Astrocyte (in vitro differentiated cells and primary cell): Measurements from ENCODE around the gene MAPK9. TPM values are rescaled to one million over a fixed set of nuclear protein-coding genes. Genes with fewer than 3 reads are reported as not detected.

ENCODE experiments used
- DNase-seq: peaks from one replicate; pipeline ENCODE4 v3.0.0-alpha.2; 2010; ENCODE audit warnings: low read depth
- FAIRE-seq: peaks from 2 replicates; lab custom pipeline; 2011; peaks lifted over from hg19 to GRCh38; lab: Jason Lieb, UNC
- H2AFZ ChIP-seq: 2 replicates; pipeline ENCODE4 v1.6.0; 2012; ENCODE audit warnings: low read depth, low read length, inconsistent platforms
- H3K27ac ChIP-seq: 2 replicates; pipeline ENCODE4 v1.5.1; 2011; ENCODE audit warnings: low read depth, low read length, inconsistent platforms
- H3K27me3 ChIP-seq: 2 replicates; pipeline ENCODE4 v1.6.0; 2011; ENCODE audit warnings: low read length, inconsistent platforms; ENCODE audit not compliant: insufficient read depth
- H3K36me3 ChIP-seq: 2 replicates; pipeline ENCODE4 v1.5.1; 2011; ENCODE audit warnings: low read length, inconsistent platforms; ENCODE audit not compliant: insufficient read depth
- H3K4me1 ChIP-seq: 2 replicates; pipeline ENCODE4 v1.5.1; 2011; ENCODE audit warnings: low read length, inconsistent platforms; ENCODE audit not compliant: insufficient read depth
- H3K4me2 ChIP-seq: 2 replicates; pipeline ENCODE4 v1.6.0; 2012; ENCODE audit warnings: low read length, inconsistent platforms
- H3K4me3 ChIP-seq: 2 replicates; pipeline ENCODE4 v1.5.1; 2011; ENCODE audit warnings: low read depth, mild to moderate bottlenecking, low read length, inconsistent platforms; ENCODE audit not compliant: insufficient read depth
- H3K79me2 ChIP-seq: 2 replicates; pipeline ENCODE4 v1.6.0; 2012; ENCODE audit warnings: mild to moderate bottlenecking, low read length, inconsistent platforms; ENCODE audit not compliant: insufficient read depth
- H3K9ac ChIP-seq: 2 replicates; pipeline ENCODE4 v1.6.0; 2012; ENCODE audit warnings: mild to moderate bottlenecking, low read length, inconsistent platforms
- H3K9me3 ChIP-seq: 2 replicates; pipeline ENCODE4 v1.5.1; 2012; ENCODE audit warnings: low read depth, mild to moderate bottlenecking, low read length, inconsistent platforms; ENCODE audit not compliant: insufficient read depth
- H4K20me1 ChIP-seq: 2 replicates; pipeline ENCODE4 v1.6.0; 2012; ENCODE audit warnings: low read length, inconsistent platforms; ENCODE audit not compliant: insufficient read depth
- H3K27ac Mint-ChIP-seq: one replicate; pipeline ENCODE4 v1.8.0; 2021; ENCODE audit warnings: mild to moderate bottlenecking, mixed read lengths; ENCODE audit not compliant: unreplicated experiment
- H3K27me3 Mint-ChIP-seq: one replicate; pipeline ENCODE4 v1.8.0; 2021; ENCODE audit warnings: low read depth, mixed read lengths; ENCODE audit not compliant: unreplicated experiment
- H3K36me3 Mint-ChIP-seq: one replicate; pipeline ENCODE4 v1.8.0; 2021; ENCODE audit warnings: low read depth, mixed read lengths; ENCODE audit not compliant: unreplicated experiment
- H3K4me1 Mint-ChIP-seq: one replicate; pipeline ENCODE4 v1.8.0; 2021; ENCODE audit warnings: low read depth, mixed read lengths; ENCODE audit not compliant: unreplicated experiment
- H3K4me3 Mint-ChIP-seq: one replicate; pipeline ENCODE4 v1.8.0; 2021; ENCODE audit warnings: mild to moderate bottlenecking, moderate library complexity, mixed read lengths; ENCODE audit not compliant: unreplicated experiment
- H3K9me3 Mint-ChIP-seq: one replicate; pipeline ENCODE4 v1.8.0; 2021; ENCODE audit warnings: mild to moderate bottlenecking, mixed read lengths; ENCODE audit not compliant: unreplicated experiment
- CTCF ChIP-seq: IDR thresholded peaks from 2 replicates; pipeline ENCODE4 v1.5.1; 2011; ENCODE audit warnings: low read depth, mild to moderate bottlenecking, inconsistent platforms, low read length, moderate library complexity; ENCODE audit not compliant: insufficient read depth
- EZH2 ChIP-seq: IDR thresholded peaks from 2 replicates; pipeline ENCODE4 v1.6.1; 2012; ENCODE audit warnings: mild to moderate bottlenecking, low read length, inconsistent platforms; ENCODE audit not compliant: insufficient read depth
- total RNA-seq: library from RNA; stranded (reverse); gene quantifications from 2 replicates; pipeline ENCODE4 v1.2.1, GENCODE V29; 2021

The MAPK9 gene
- total RNA-seq, 1 donor from 2014 or later = 34.0 TPM

GRCh38 chr5:180323160-180323559, 31.3 kb upstream of the MAPK9 start:
- peaks cover 9% of the 10 kb centered on the region for H3K36me3 Mint-ChIP-seq
- FAIRE-seq (no peak), DNase-seq (no peak)
- Histone ChIP-seq H3K27ac (no peak overlapping the region), H3K79me2 (peaks cover 3% of the 10 kb centered on the region), H3K27me3 (no peaks in the 10 kb centered on the region), H3K4me1 (peaks cover 19% of the 10 kb centered on the region), H3K4me3 (no peak overlapping the region), H4K20me1 (peaks cover 21% of the 10 kb centered on the region), H2AFZ (no peak overlapping the region), H3K36me3 (peaks cover 29% of the 10 kb centered on the region), H3K9me3 (no peaks in the 10 kb centered on the region), H3K4me2 (no peak overlapping the region), H3K9ac (no peak overlapping the region)
- no peak overlapping the region for H3K4me3 Mint-ChIP-seq
- TF ChIP-seq EZH2 (no peak), CTCF (no peak)
- H3K9me3 Mint-ChIP-seq = no peaks in the 10 kb centered on the region
- no peaks in the 10 kb centered on the region for H3K27me3 Mint-ChIP-seq
- H3K27ac Mint-ChIP-seq = no peak overlapping the region
- no peaks in the 10 kb centered on the region for H3K4me1 Mint-ChIP-seq

- Histone ChIP-seq H3K4me1 (peaks cover 4% of the 10 kb centered on the region), H3K27me3 (no peaks in the 10 kb centered on the region), H4K20me1 (peaks cover 16% of the 10 kb centered on the region), H3K9ac (no peak overlapping the region), H3K4me3 (no peak overlapping the region), H3K79me2 (no peaks in the 10 kb centered on the region), H3K9me3 (no peaks in the 10 kb centered on the region), H2AFZ (no peak overlapping the region), H3K27ac (no peak overlapping the region), H3K36me3 (peaks cover 47% of the 10 kb centered on the region), H3K4me2 (no peak overlapping the region)
- H3K9me3 Mint-ChIP-seq = no peaks in the 10 kb centered on the region
- no peak overlapping the region for H3K27ac Mint-ChIP-seq
- H3K4me1 Mint-ChIP-seq = no peaks in the 10 kb centered on the region
- H3K27me3 Mint-ChIP-seq = no peaks in the 10 kb centered on the region
- H3K36me3 Mint-ChIP-seq = peaks cover 9% of the 10 kb centered on the region
- H3K4me3 Mint-ChIP-seq = no peak overlapping the region
- FAIRE-seq (no peak), DNase-seq (no peak)
- no peak for TF ChIP-seq EZH2
- no peak for TF ChIP-seq CTCF
Observed at GRCh38 chr5:180318456-180319089, 26.7 kb upstream of the MAPK9 start.

DNA sequence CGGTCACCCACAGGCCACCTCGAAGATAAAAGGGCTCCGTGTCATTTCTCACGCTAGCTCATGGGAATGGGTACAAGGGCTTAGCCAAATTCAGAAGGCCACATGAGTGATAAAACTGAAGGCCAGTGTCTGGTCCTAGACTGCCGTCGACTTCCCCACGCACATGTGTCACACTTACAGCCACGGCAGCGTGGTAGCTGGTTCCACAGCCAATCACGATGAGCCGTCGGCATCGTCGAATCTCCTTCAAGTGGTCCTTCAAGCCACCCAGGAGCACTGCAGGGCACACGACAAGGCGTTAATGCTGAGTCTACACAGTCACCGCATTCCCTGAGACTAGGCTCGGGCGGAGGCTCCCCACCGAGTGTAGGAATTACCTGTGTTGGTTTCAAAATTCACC, 24.7 kb upstream of the MAPK9 start:
- H3K4me3 Mint-ChIP-seq = no peak overlapping the region
- no peak overlapping the region for H3K4me2 ChIP-seq
- H3K79me2 ChIP-seq = no peaks in the 10 kb centered on the region
- no peaks in the 10 kb centered on the region for H3K27me3 Mint-ChIP-seq
- H4K20me1 ChIP-seq = peaks cover 11% of the 10 kb centered on the region
- no peak overlapping the region for H3K27ac Mint-ChIP-seq
- no peak overlapping the region for H3K4me3 ChIP-seq
- H3K36me3 ChIP-seq = peaks cover 39% of the 10 kb centered on the region
- H3K9me3 Mint-ChIP-seq = no peaks in the 10 kb centered on the region
- H3K9me3 ChIP-seq = no peaks in the 10 kb centered on the region
- H3K9ac ChIP-seq = no peak overlapping the region
- no peaks in the 10 kb centered on the region for H3K4me1 ChIP-seq
- no peaks in the 10 kb centered on the region for H3K27me3 ChIP-seq
- H3K27ac ChIP-seq = no peak overlapping the region
- DNase-seq (no peak), FAIRE-seq (no peak)
- TF ChIP-seq CTCF = no peak
- no peak for TF ChIP-seq EZH2
- peaks cover 10% of the 10 kb centered on the region for H3K36me3 Mint-ChIP-seq
- no peak overlapping the region for H2AFZ ChIP-seq
- H3K4me1 Mint-ChIP-seq = no peaks in the 10 kb centered on the region
